CD8-positive, alpha-beta memory T cell (primary cell): ENCODE data around the gene PDIA4. TPM values are rescaled to one million over a fixed set of nuclear protein-coding genes. Genes with fewer than 3 reads are reported as not detected.

Experiments used
- CTCF ChIA-PET: fragments of 350-600 bp; sonication (Branson Sonifier 250); formaldehyde crosslinking; loops from one replicate; lab custom pipeline; 2021; ENCODE audit warnings: antibody characterized with exemption; lab: Charles Lee
- POLR2A ChIA-PET: fragments of 350-600 bp; sonication (Branson Sonifier 250); formaldehyde crosslinking; loops from one replicate; lab custom pipeline; 2021; ENCODE audit warnings: antibody characterized with exemption; lab: Charles Lee
- DNase-seq, 5 donors: peaks; one replicate each; pipeline versions ENCODE4 v3.0.0 to v3.0.0-alpha.2; 2020 to 2022; ENCODE audit warnings: mixed read lengths in 1 of 5
- H3K27ac ChIP-seq: one replicate; pipeline ENCODE4 v1.7.0; 2013; ENCODE audit warnings: low read depth, mild to moderate bottlenecking, low read length, moderate library complexity
- H3K27me3 ChIP-seq: 2 replicates; pipeline ENCODE4 v1.7.0; 2013; ENCODE audit warnings: low read length, mild to moderate bottlenecking; ENCODE audit not compliant: insufficient read depth, poor library complexity, severe bottlenecking
- H3K36me3 ChIP-seq: 2 replicates; pipeline ENCODE4 v1.7.0; 2013; ENCODE audit warnings: mild to moderate bottlenecking, low read length, moderate library complexity; ENCODE audit not compliant: insufficient read depth
- H3K4me1 ChIP-seq: 2 replicates; pipeline ENCODE4 v1.7.0; 2013; ENCODE audit warnings: mild to moderate bottlenecking, low read length, moderate library complexity; ENCODE audit not compliant: insufficient read depth
- H3K4me3 ChIP-seq: 2 replicates; pipeline ENCODE4 v1.7.0; 2013; ENCODE audit warnings: mild to moderate bottlenecking, low read length
- H3K9me3 ChIP-seq: 2 replicates; pipeline ENCODE4 v1.7.0; 2013; ENCODE audit warnings: mild to moderate bottlenecking, low read length
- H3K27ac Mint-ChIP-seq, 8 donors: one replicate each; pipeline ENCODE4 v1.8.0; 2020 to 2021; ENCODE audit warnings: mixed read lengths in 8 of 8, mild to moderate bottlenecking in 6 of 8, inconsistent platforms in 3 of 8, moderate library complexity in 3 of 8
- H3K27me3 Mint-ChIP-seq, 2 donors: one replicate each; pipeline ENCODE4 v1.8.0; 2020 to 2021; ENCODE audit warnings: mixed read lengths in 2 of 2, mild to moderate bottlenecking in 1 of 2, moderate library complexity in 1 of 2
- H3K36me3 Mint-ChIP-seq, 3 donors: one replicate each; pipeline ENCODE4 v1.8.0; 2020 to 2021; ENCODE audit warnings: mixed read lengths in 3 of 3, inconsistent platforms in 1 of 3, mild to moderate bottlenecking in 1 of 3
- H3K4me1 Mint-ChIP-seq, 3 donors: one replicate each; pipeline ENCODE4 v1.8.0; 2020 to 2021; ENCODE audit warnings: mixed read lengths in 3 of 3, inconsistent platforms in 1 of 3, mild to moderate bottlenecking in 1 of 3
- H3K4me3 Mint-ChIP-seq, 7 donors: one replicate each; pipeline ENCODE4 v1.8.0; 2020 to 2021; ENCODE audit warnings: mixed read lengths in 7 of 7, mild to moderate bottlenecking in 6 of 7, moderate library complexity in 4 of 7, inconsistent platforms in 2 of 7
- H3K9me3 Mint-ChIP-seq, 5 donors: one replicate each; pipeline ENCODE4 v1.8.0; 2020 to 2022; ENCODE audit warnings: mixed read lengths in 5 of 5, mild to moderate bottlenecking in 3 of 5, moderate library complexity in 2 of 5, inconsistent platforms in 1 of 5
- polyA plus RNA-seq: library from polyadenylated mRNA; unstranded; fragments of 300-500 nt; fragmentation: Illumina TruSeq; gene quantifications from one replicate; pipeline ENCODE4 v1.2.3, GENCODE V29; 2021
- total RNA-seq, 2 experiments: library from RNA; stranded (reverse); gene quantifications; one replicate each; pipeline ENCODE4 v1.2.3, GENCODE V29; 2021

PDIA4 gene
- total and polyA plus RNA-seq, 3 experiments from 2014 or later, result 91.1 to 113 (median 92.1) TPM

DNA sequence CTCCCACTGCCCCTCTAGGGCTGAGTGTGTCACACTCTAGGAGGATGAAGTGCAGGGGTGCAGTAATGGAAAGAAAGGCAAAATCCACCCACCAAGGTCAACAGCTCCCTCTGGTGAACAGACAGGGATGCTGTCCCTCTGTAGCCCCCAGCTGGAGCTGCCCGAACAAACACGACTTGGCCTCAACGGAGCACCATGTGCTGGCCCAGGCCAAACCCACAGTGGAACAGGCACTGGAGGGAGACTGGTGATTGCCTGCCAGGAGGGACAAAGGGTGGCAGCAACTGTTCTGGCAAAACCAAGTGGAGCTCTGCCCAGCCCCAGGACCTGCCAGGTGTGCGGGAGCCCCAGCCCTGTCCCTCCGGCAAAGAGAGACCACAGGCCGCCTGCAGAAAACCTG is 20.7 kb downstream of the PDIA4 start:
- Mint-ChIP-seq H3K27me3 (no peaks in the 10 kb centered on the region), H3K36me3 (peaks cover 0 to 84% (median 11%) of the 10 kb centered on the region in 3 donors), H3K4me3 (no peak overlapping the region), H3K27ac (peak overlapping the region in 2 of 8 donors; percentile 29 to 50), H3K9me3 (no peaks in the 10 kb centered on the region), H3K4me1 (peaks cover 4 to 6% (median 5%) of the 10 kb centered on the region in 3 donors)
- ChIA-PET POLR2A (no interaction called here), CTCF (interaction anchor here (1.1 to 8.1 kb wide), 6 partner anchors 9 to 85 kb away, joined by 3 to 120 read pairs (median 8); partner anchors contain the start of gene PDIA4)
- no peak for DNase-seq
- Histone ChIP-seq H3K27me3 (no peaks in the 10 kb centered on the region), H3K4me3 (no peak overlapping the region), H3K9me3 (no peaks in the 10 kb centered on the region), H3K4me1 (peaks cover 6% of the 10 kb centered on the region), H3K27ac (no peak overlapping the region), H3K36me3 (peaks cover 30% of the 10 kb centered on the region)

DNA sequence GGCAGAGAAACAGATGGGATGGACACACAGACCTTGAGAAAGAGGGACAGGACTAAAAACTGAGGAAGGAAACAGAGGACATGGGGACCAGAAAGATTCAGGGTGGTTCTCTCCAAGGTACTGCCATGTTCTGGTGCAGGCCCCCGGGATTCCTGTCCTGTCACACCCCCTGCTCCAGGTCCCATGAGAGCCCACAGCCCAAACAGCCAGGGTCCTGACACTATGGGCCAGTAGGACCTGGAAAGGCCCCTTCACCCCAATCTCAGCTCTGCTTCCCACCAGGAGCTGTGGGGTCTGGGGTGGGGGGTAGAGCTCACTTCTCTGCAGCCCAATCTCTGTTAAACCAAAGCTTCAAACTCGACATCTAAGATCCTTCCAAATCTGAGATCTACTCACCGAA is 21.2 kb downstream of the PDIA4 start:
- no peak for DNase-seq
- peaks cover 0 to 81% (median 7%) of the 10 kb centered on the region in 3 donors for H3K36me3 Mint-ChIP-seq
- Histone ChIP-seq H3K4me1 (peaks cover 6% of the 10 kb centered on the region), H3K27me3 (no peaks in the 10 kb centered on the region), H3K4me3 (no peak overlapping the region), H3K9me3 (no peaks in the 10 kb centered on the region), H3K36me3 (peaks cover 25% of the 10 kb centered on the region), H3K27ac (no peak overlapping the region)
- no peaks in the 10 kb centered on the region for H3K27me3 Mint-ChIP-seq
- H3K9me3 Mint-ChIP-seq, result no peaks in the 10 kb centered on the region
- H3K4me1 Mint-ChIP-seq, result peaks cover 0 to 5% (median 3%) of the 10 kb centered on the region in 3 donors
- ChIA-PET POLR2A (no interaction called here), CTCF (interaction anchor here (0.9 to 8.1 kb wide), 8 partner anchors 9 to 617 kb away, joined by 3 to 120 read pairs (median 6); partner anchors contain the start of gene PDIA4)
- H3K27ac Mint-ChIP-seq, result peak overlapping the region in 2 of 8 donors; percentile 8 to 29
- no peak overlapping the region for H3K4me3 Mint-ChIP-seq

DNA sequence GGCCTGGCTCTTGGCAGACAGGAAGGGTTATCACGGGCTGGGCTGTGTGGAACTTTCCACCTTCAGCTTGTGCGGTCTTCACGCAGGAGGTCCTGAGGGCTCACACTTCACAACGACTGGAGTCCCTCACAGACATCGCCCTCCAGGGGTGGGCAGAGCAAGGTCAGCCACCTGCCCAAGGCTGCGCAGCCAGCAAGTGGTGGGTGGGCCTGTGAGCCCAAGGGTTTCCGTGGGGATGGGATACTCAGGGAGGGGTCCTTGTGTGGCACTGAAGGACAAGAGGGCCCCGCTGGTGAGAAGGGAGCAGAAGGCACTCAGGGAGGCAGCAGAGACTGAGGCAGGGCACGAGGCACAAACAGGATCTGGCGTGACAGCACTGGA is 22.0 kb downstream of the PDIA4 start:
- H3K4me3 ChIP-seq, result no peak overlapping the region
- no peaks in the 10 kb centered on the region for H3K9me3 ChIP-seq
- no peaks in the 10 kb centered on the region for H3K27me3 ChIP-seq
- no peak overlapping the region for H3K27ac ChIP-seq
- H3K4me1 ChIP-seq, result peaks cover 6% of the 10 kb centered on the region
- ChIA-PET POLR2A (interaction anchor here (0.6 kb wide), 1 partner anchor 86 kb away, joined by 3 read pairs; no protein-coding TSS in a partner anchor), CTCF (interaction anchor here (0.9 to 8.1 kb wide), 11 partner anchors 8 to 618 kb away, joined by 3 to 120 read pairs (median 9); partner anchors contain the start of genes PDIA4 and ZNF786)
- Mint-ChIP-seq H3K4me1 (peaks cover 0 to 5% (median 3%) of the 10 kb centered on the region in 3 donors), H3K9me3 (no peaks in the 10 kb centered on the region), H3K4me3 (no peak overlapping the region), H3K27ac (peak overlapping the region in 4 of 8 donors; percentile 63 to 92 (median 76)), H3K27me3 (no peaks in the 10 kb centered on the region), H3K36me3 (peaks cover 0 to 79% (median 6%) of the 10 kb centered on the region in 3 donors)
- peaks cover 17% of the 10 kb centered on the region for H3K36me3 ChIP-seq
- DNase-seq, result no peak

GRCh38 chr7:149005427-149006344 is 22.6 kb downstream of the PDIA4 start:
- no peaks in the 10 kb centered on the region for H3K9me3 ChIP-seq
- Mint-ChIP-seq H3K27me3 (no peaks in the 10 kb centered on the region), H3K27ac (peak overlapping the region in 7 of 8 donors; percentile 25 to 93 (median 85)), H3K9me3 (no peaks in the 10 kb centered on the region), H3K4me3 (no peak overlapping the region), H3K4me1 (peaks cover 0 to 5% (median 3%) of the 10 kb centered on the region in 3 donors), H3K36me3 (peaks cover 0 to 74% (median 4%) of the 10 kb centered on the region in 3 donors)
- H3K27ac ChIP-seq, result no peak overlapping the region
- no peaks in the 10 kb centered on the region for H3K27me3 ChIP-seq
- H3K4me3 ChIP-seq, result no peak overlapping the region
- H3K36me3 ChIP-seq, result peaks cover 11% of the 10 kb centered on the region
- peaks cover 6% of the 10 kb centered on the region for H3K4me1 ChIP-seq
- ChIA-PET CTCF (interaction anchor here (0.6 to 8.1 kb wide), 25 partner anchors 9 to 259 kb away, joined by 3 to 120 read pairs (median 5); partner anchors contain the start of genes PDIA4, ZNF398, ZNF425 and ZNF786), POLR2A (interaction anchor here (0.6 to 1.2 kb wide), 4 partner anchors 60 to 141 kb away, joined by 3 read pairs; partner anchors contain the start of genes ZNF398 and ZNF786)
- DNase-seq, result peak; percentile 64 to 88 (median 78)

DNA sequence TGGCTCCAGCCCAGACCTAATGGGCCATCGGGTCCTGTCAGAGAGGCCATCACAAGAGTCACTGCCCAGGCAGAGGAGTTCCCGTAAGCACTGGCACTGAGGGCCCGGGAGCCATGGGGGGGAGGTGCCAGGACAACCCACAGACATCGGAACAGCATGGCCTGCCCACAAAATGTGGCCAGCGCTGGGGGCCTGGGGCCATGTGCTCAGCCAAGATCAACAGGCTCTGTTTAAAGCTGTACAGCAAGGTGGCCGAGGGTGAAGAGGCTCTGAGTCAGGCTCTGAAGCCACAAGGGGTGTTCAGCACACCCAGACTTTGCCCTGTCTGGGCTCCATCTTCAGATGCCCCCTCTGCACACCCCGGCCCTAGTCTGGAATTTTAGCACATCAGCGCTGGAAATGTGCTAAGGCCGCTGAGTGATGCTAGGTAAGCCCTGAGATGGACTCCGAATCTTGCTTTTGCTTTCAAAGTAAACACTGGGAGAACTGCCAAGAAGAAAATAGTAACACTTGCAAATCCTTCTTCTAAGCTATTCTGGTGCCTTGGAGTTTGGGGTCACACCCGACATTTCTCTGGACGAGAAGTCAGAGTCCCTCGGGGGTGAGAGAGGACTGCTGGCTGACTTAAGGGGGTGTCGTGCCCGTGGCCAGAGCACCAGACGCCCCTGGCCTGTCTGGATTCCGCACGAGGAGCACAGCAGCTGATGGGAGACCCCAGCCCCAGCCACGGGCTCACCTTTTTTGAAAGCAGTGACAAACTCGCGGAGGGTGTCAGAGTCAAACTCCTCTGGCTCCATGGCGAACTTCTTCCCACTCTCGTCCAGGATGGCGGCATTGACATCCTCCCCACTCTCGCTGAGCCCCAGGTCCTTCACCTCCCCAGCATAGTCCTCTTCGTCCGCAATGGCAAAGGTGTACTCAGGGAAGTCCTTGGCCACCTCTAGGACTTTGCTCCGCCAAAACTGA is 23.6 kb downstream of the PDIA4 start:
- peaks cover 6% of the 10 kb centered on the region for H3K4me1 ChIP-seq
- Mint-ChIP-seq H3K27ac (peak overlapping the region in 2 of 8 donors; percentile 65 to 78), H3K4me1 (peaks cover 0 to 5% (median 3%) of the 10 kb centered on the region in 3 donors), H3K9me3 (no peaks in the 10 kb centered on the region), H3K36me3 (peaks cover 0 to 66% (median 4%) of the 10 kb centered on the region in 3 donors), H3K4me3 (no peak overlapping the region), H3K27me3 (no peaks in the 10 kb centered on the region)
- H3K9me3 ChIP-seq, result no peaks in the 10 kb centered on the region
- no peaks in the 10 kb centered on the region for H3K27me3 ChIP-seq
- POLR2A ChIA-PET, result interaction anchor here (1.2 kb wide), 1 partner anchor 142 kb away, joined by 3 read pairs; the partner anchor contains the start of gene ZNF398
- H3K27ac ChIP-seq, result no peak overlapping the region
- no peak for DNase-seq
- H3K4me3 ChIP-seq, result no peak overlapping the region
- peaks cover 5% of the 10 kb centered on the region for H3K36me3 ChIP-seq
- CTCF ChIA-PET, result interaction anchor here (0.8 to 8.1 kb wide), 18 partner anchors 9 to 258 kb away, joined by 3 to 120 read pairs (median 7); partner anchors contain the start of genes PDIA4, ZNF398 and ZNF786

- Mint-ChIP-seq H3K27me3 (no peaks in the 10 kb centered on the region), H3K9me3 (no peaks in the 10 kb centered on the region), H3K27ac (peak overlapping the region in 2 of 8 donors; percentile 17 to 36), H3K36me3 (peaks cover 0 to 56% (median 4%) of the 10 kb centered on the region in 3 donors), H3K4me1 (peaks cover 0 to 5% (median 3%) of the 10 kb centered on the region in 3 donors), H3K4me3 (peak overlapping the region in 1 of 7 donors; percentile 6)
- peaks cover 6% of the 10 kb centered on the region for H3K4me1 ChIP-seq
- H3K27ac ChIP-seq, result no peak overlapping the region
- no peaks in the 10 kb centered on the region for H3K27me3 ChIP-seq
- DNase-seq, result no peak
- no peak overlapping the region for H3K4me3 ChIP-seq
- ChIA-PET POLR2A (no interaction called here), CTCF (interaction anchor here (1.6 to 8.1 kb wide), 3 partner anchors 9 to 69 kb away, joined by 3 to 120 read pairs (median 13); no protein-coding TSS in a partner anchor)
- H3K36me3 ChIP-seq, result peaks cover 5% of the 10 kb centered on the region
- no peaks in the 10 kb centered on the region for H3K9me3 ChIP-seq
Observed at GRCh38 chr7:149003560-149004305, 24.6 kb downstream of the PDIA4 start.
